Measurements from ENCODE around the gene CLHC1. TPM values are rescaled to one million over a fixed set of nuclear protein-coding genes. Genes with fewer than 3 reads are reported as not detected.
"Not testable (repeated sequence)": the region's sequence is repeated elsewhere in the genome, so short reads cannot be mapped to it uniquely, and the experiment has no call there.

The CLHC1 gene
- total RNA-seq, 1 donor: 14.5 TPM

- Histone ChIP-seq H4K20me1 (ENCODE audit: insufficient read depth, low read length) (no peaks in the 10 kb centered on the region), H3K27ac (ENCODE audit: low read depth, low read length) (no peak overlapping the region), H3K9me3 (ENCODE audit: low read depth, low read length) (no peaks in the 10 kb centered on the region), H3K4me1 (ENCODE audit: insufficient read depth, low read length) (peaks cover 3% of the 10 kb centered on the region), H3K4me2 (ENCODE audit: insufficient read depth, low read length) (no peak overlapping the region), H2AFZ (ENCODE audit: low read length) (no peak overlapping the region), H3K4me3 (ENCODE audit: insufficient read depth, low read length) (no peak overlapping the region), H3K36me3 (ENCODE audit: insufficient read depth, low read length) (no peaks in the 10 kb centered on the region), H3K79me2 (ENCODE audit: insufficient read depth, low read length) (no peaks in the 10 kb centered on the region), H3K27me3 (ENCODE audit: insufficient read depth, low read length) (no peaks in the 10 kb centered on the region)
- no peak for DNase-seq (ENCODE audit: insufficient read length, low spot score, missing footprints)
- TF ChIP-seq CTCF (IDR thresholded peaks at IDR 0.05; ENCODE audit: extremely low read depth, low read depth, low read length): no peak
Observed at GRCh38 chr2:55146263-55146662, 85.8 kb downstream of the CLHC1 start.

- Histone ChIP-seq H3K4me2 (ENCODE audit: insufficient read depth, low read length) (no peak overlapping the region), H3K4me1 (ENCODE audit: insufficient read depth, low read length) (peaks cover 3% of the 10 kb centered on the region), H3K27ac (ENCODE audit: low read depth, low read length) (no peak overlapping the region), H3K36me3 (ENCODE audit: insufficient read depth, low read length) (no peaks in the 10 kb centered on the region), H3K27me3 (ENCODE audit: insufficient read depth, low read length) (no peaks in the 10 kb centered on the region), H3K9me3 (ENCODE audit: low read depth, low read length) (no peaks in the 10 kb centered on the region), H4K20me1 (ENCODE audit: insufficient read depth, low read length) (no peaks in the 10 kb centered on the region), H3K4me3 (ENCODE audit: insufficient read depth, low read length) (no peak overlapping the region), H2AFZ (ENCODE audit: low read length) (no peak overlapping the region), H3K79me2 (ENCODE audit: insufficient read depth, low read length) (no peaks in the 10 kb centered on the region)
- TF ChIP-seq CTCF (IDR thresholded peaks at IDR 0.05; ENCODE audit: extremely low read depth, low read depth, low read length): no peak
- no peak for DNase-seq (ENCODE audit: insufficient read length, low spot score, missing footprints)
Observed at GRCh38 chr2:55144922-55145820, 86.9 kb downstream of the CLHC1 start.

GRCh38 chr2:55143706-55144105 lies 88.4 kb downstream of the CLHC1 start:
- not testable (repeated sequence) for H3K79me2 ChIP-seq (ENCODE audit: insufficient read depth, low read length); H4K20me1 ChIP-seq (ENCODE audit: insufficient read depth, low read length); H3K27me3 ChIP-seq (ENCODE audit: insufficient read depth, low read length); H3K36me3 ChIP-seq (ENCODE audit: insufficient read depth, low read length); H3K4me3 ChIP-seq (ENCODE audit: insufficient read depth, low read length); H3K4me2 ChIP-seq (ENCODE audit: insufficient read depth, low read length); DNase-seq (ENCODE audit: insufficient read length, low spot score, missing footprints); H3K27ac ChIP-seq (ENCODE audit: low read depth, low read length); H3K9me3 ChIP-seq (ENCODE audit: low read depth, low read length); H2AFZ ChIP-seq (ENCODE audit: low read length); H3K4me1 ChIP-seq (ENCODE audit: insufficient read depth, low read length)

GRCh38 chr2:55142518-55142917 lies 89.6 kb downstream of the CLHC1 start:
- no peak overlapping the region for H2AFZ ChIP-seq (ENCODE audit: low read length)
- H3K4me1 ChIP-seq (ENCODE audit: insufficient read depth, low read length): no peaks in the 10 kb centered on the region
- H3K27ac ChIP-seq (ENCODE audit: low read depth, low read length): no peak overlapping the region
- no peaks in the 10 kb centered on the region for H3K9me3 ChIP-seq (ENCODE audit: low read depth, low read length)
- no peak for TF ChIP-seq CTCF (IDR thresholded peaks at IDR 0.05; ENCODE audit: extremely low read depth, low read depth, low read length)
- no peaks in the 10 kb centered on the region for H4K20me1 ChIP-seq (ENCODE audit: insufficient read depth, low read length)
- H3K36me3 ChIP-seq (ENCODE audit: insufficient read depth, low read length): no peaks in the 10 kb centered on the region
- H3K79me2 ChIP-seq (ENCODE audit: insufficient read depth, low read length): no peaks in the 10 kb centered on the region
- H3K27me3 ChIP-seq (ENCODE audit: insufficient read depth, low read length): no peaks in the 10 kb centered on the region
- H3K4me3 ChIP-seq (ENCODE audit: insufficient read depth, low read length): no peak overlapping the region
- DNase-seq (ENCODE audit: insufficient read length, low spot score, missing footprints): no peak
- no peak overlapping the region for H3K4me2 ChIP-seq (ENCODE audit: insufficient read depth, low read length)
